Lower leg skin (tissue), 4 donors: ENCODE measurements around the gene REXO1. TPM values are rescaled to one million over a fixed set of nuclear protein-coding genes. Genes with fewer than 3 reads are reported as not detected.

Experiments
- DNase-seq, 2 donors: peaks; one replicate each; pipeline ENCODE4 v3.0.0-alpha.2; 2019; ENCODE audit warnings: low spot score in 2 of 2
- H3K4me3 ChIP-seq: fragments of 200-600 bp; sonication (generic); 2 replicates; pipeline ENCODE4 v1.5.1; 2017; ENCODE audit warnings: mild to moderate bottlenecking, low read depth; ENCODE audit not compliant: poor library complexity, severe bottlenecking
- CTCF ChIP-seq, 3 donors: fragments of 450-650 bp; IDR thresholded peaks; one replicate each; pipeline ENCODE4 v1.5.1; 2016; ENCODE audit warnings: antibody characterized with exemption in 3 of 3, mild to moderate bottlenecking in 3 of 3, moderate library complexity in 2 of 3
- POLR2A ChIP-seq, 2 donors: fragments of 450-650 bp; IDR thresholded peaks; one replicate each; pipeline ENCODE4 v1.6.1; 2016 to 2017; ENCODE audit warnings: antibody characterized with exemption in 2 of 2, mild to moderate bottlenecking in 1 of 2, moderate library complexity in 1 of 2
- WGBS, 2 donors: methylation state at CpG; one replicate each; pipeline ENCODE4 v1.1.5; 2018; 5-methylcytosine and 5-hydroxymethylcytosine counted together
- intact Hi-C: fragments of 100-400 bp; cut with DNase I; formaldehyde crosslinking; loops from one replicate; pipeline ENCODE4 v1.15.0; 2023; ENCODE audit warnings: low total_unique reads
- total RNA-seq, 4 donors: library from RNA; depleted of rRNA; stranded (reverse); fragments of >200 nt; gene quantifications; one replicate each; pipeline ENCODE4 v1.1.0, GENCODE V29; 2016

The REXO1 gene
- total RNA-seq, 4 donors from 2014 or later, result 32.9 to 51.1 (median 41.2) TPM

DNA sequence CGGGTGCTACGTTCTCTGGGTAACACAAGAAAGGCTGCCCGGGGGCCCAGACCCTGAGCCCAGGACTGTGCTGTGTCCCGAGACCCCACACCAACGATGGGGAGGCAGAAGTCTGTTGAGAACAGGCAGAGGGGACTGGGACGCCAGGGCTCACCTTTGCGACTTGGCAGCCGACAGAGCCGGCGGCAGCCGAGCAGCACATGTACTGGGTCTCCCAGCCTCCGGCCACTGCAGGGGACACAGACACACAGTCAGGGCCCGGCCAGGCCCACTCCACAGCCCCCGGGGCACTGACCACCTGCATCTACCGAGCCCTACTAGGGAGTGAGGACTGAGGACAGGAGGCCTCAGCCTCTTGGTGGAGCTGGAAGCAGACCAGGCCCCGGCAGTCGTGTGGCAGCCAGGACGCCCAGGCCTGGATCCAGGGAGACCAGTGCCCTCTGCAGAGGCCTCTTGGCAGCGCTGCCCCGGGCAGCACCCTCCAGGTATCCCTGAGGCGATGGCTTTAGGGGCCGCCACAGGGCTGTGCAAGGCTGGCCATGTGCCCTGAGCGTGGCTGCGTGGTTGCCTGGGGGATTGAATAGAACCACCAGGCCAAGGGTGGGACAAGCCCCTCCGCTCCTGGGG is 30.6 kb downstream of the REXO1 start:
- TF ChIP-seq CTCF (IDR thresholded peaks at IDR 0.05) (no peak), POLR2A (IDR thresholded peaks at IDR 0.05) (no peak)
- DNase-seq, result no peak
- WGBS, 2 donors, result 93 to 94% methylated on average over 18 to 23 of the region's 25 CpGs
- no peak overlapping the region for H3K4me3 ChIP-seq
- intact Hi-C loops, result loop anchor here (10.0 kb wide), 1 partner anchor 143 kb away; no protein-coding TSS in a partner anchor

DNA sequence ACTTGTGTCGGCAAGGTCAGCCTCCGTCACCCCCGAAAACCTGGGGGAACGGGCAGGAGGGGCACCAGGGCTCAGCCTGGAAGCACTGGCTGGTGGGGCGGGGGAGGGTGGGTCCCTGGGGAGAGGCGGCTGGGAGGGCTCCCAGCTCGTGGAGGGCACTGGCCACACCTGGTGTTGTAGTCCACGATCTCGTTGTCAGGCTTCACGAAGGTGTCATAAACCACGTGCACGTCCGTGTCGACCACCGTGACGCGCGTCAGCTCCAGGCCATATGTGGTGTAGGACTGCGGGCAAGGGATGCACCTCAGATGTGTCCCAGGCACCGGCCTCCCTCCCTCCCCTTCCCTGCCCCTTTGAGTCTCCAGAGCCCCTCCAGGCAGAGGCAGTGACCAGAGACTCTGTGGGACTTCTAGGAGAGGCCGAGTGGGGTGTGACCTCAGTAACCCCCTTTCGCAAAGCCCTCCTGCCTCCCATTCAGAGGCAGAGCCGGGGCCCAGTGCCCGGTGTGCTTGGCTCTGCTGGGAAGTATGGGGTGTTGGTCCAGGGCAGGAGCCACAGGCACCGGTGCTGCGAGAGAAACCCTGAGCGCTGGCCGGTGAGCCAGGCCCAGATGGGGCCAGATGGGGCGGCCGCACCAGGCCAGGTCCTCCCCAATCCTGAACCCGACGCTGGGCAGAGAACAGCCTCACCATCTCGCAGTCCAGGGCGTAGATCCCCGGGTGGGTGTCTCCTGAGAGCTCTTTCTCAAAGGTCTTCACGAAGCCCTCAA is 31.6 kb downstream of the REXO1 start:
- no peak for TF ChIP-seq CTCF (IDR thresholded peaks at IDR 0.05)
- no peak for TF ChIP-seq POLR2A (IDR thresholded peaks at IDR 0.05)
- H3K4me3 ChIP-seq, result no peak overlapping the region
- intact Hi-C loops, result loop anchor here (10.0 kb wide), 1 partner anchor 142 kb away; no protein-coding TSS in a partner anchor
- 90 to 94% methylated on average over 32 to 36 of the region's 36 CpGs for WGBS, 2 donors
- DNase-seq, result no peak

DNA sequence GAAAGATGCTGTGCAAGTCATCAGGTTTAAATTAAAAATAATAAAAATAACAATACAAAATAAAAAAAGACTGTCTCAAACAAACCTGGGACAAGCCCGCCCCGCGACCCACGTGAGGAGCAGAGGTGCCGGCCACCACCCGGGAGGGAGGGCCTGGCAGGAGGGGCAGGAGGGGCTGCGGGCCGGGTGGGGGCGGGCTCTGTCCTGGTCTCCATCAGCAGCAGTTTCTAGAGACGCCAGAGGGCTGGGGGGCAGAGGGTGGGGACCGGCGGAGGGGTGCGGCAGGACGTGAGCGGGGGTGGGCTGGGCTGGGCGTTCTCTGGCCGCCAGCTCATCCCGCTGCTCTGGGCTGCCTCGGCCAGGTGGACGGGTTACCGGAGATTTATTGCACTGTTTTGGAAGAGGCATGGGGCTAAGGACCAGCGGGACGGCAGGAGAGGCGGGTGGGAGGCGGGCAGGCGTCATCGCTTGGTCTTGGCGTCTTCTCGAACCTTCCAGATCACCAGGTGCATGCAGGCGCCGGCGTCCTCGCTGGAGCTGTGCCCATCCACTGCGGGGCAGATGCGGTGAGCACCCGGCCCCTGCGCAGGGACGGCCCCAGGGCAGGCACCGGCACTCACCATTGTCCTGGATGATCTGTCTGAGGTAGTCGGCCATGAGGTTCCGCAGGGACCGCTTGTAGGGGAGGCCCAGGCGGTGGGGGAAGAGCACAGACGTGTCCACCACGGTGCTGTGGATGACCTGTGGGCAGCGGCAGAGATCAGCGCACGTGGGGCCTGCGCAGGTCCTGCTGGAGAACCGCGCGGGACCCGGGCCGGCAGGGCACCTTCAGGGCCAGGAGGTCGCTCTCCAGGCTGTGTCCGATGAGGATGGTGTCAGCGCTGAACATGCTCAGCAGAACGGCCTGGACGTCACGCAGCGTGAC is 32.4 kb downstream of the REXO1 start:
- no peak overlapping the region for H3K4me3 ChIP-seq
- intact Hi-C loops, result loop anchor here (10.0 kb wide), 1 partner anchor 141 kb away; no protein-coding TSS in a partner anchor
- 89 to 90% methylated on average over 34 to 58 of the region's 61 CpGs for WGBS, 2 donors
- TF ChIP-seq CTCF (IDR thresholded peaks at IDR 0.05) (no peak), POLR2A (IDR thresholded peaks at IDR 0.05) (no peak)
- DNase-seq, result no peak

GRCh38 chr19:1814833-1815604 is 33.3 kb downstream of the REXO1 start:
- TF ChIP-seq POLR2A (IDR thresholded peaks at IDR 0.05), result no peak
- no peak for TF ChIP-seq CTCF (IDR thresholded peaks at IDR 0.05)
- no peak overlapping the region for H3K4me3 ChIP-seq
- intact Hi-C loops, result loop anchor here (10.0 kb wide), 1 partner anchor 140 kb away; no protein-coding TSS in a partner anchor
- DNase-seq, result no peak
- 88 to 89% methylated on average over 25 to 26 of the region's 26 CpGs for WGBS, 2 donors

DNA sequence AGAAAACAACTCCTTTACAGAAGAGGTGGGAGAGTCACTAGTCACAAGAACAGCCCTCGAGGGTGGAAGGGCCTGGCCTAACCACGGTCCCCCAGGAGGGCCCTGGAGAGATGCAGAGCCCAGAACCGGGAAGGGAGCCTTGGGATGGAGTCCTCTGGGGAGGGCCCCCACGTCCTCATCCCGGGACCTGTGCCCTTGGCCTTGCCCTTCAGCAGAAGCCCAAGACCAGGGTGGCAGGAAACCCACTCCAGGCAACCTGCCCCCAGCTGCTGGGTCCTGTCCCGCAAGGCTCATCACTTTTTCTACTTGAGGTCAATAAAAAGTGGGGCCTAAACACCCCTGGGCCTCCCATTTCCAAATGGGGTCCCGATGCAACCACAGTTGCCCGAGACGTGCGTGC is 33.9 kb downstream of the REXO1 start:
- no peak overlapping the region for H3K4me3 ChIP-seq
- 80 to 82% methylated on average over 9 to 10 of the region's 10 CpGs for WGBS, 2 donors
- no peak for TF ChIP-seq CTCF (IDR thresholded peaks at IDR 0.05)
- no peak for TF ChIP-seq POLR2A (IDR thresholded peaks at IDR 0.05)
- DNase-seq, result no peak
- intact Hi-C loops, result loop anchor here (10.0 kb wide), 1 partner anchor 140 kb away; no protein-coding TSS in a partner anchor
